Stimulated activated naive CD4-positive, alpha-beta T cell (primary cell): ENCODE results near the gene USP36.

Experiments
- DNase-seq, 6 experiments: peaks; one replicate each; lab custom pipeline; 2025; lab: John Stamatoyannopoulos, UW

USP36 gene

DNA sequence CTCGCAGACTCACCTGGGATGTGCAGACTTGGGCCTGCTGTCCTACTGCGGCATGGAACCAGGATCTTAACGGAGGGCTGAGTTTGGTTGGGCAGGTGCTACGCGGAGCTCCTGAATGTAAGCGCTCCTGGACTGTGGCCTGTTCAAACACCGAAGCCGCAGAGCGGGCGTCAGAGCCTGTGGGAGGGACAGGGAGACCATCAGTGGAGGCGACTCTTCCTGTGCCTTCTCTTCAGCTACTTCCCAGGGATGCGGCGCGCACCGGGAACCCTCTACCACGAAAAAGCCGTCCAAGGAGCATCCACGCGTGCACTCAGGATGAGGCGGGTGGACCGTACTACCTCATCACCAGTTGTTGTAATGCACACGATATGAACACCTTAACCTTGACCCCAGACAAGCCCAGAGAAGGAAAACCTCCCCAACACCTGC is 2.0 kb downstream of the USP36 start:
- no peak for DNase-seq

DNA sequence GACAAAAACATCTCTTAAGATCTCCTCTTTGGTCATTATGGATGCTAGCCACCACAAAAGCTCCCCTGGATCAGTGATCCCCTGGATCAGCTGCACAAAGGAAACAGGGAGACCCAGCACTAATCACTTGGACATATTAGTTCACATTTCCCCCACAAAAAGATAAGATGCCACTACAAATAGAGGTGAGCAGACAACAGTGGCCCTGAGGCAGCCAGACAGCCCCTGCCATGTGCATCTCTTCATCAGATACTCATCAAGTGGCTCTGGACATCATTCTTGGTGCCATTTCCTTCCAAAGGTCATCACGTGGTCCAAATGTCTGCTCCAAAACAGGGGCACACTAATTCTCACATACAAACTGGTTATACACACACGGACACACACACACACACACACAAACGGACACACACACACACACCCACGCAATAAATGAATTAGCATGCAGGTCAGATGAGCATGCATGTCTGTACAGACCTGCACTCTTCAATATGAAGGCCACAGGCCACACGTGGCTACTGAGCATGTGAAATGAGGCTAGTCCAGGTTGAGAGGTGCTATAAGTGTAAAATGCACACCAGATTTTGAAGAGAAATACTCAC is 4.1 kb downstream of the USP36 start:
- DNase-seq = no peak

DNA sequence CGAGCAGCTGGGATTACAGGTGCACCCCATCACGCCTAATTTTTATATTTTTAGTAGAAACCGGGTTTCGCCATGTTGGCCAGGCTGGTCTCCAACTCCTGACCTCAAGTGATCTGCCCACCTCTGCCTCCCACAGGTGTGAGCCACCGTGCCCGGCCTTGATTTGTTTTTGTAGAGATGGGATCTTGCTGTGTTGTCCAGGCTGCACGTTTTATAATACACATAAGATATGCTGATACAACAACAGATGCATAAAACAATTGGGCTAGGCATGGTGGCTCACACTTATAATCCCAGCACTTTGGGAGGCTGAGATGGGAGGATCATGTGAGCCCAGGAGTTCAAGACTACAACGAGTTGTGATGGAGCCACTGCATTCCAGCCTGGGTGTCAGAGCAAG is 6.0 kb downstream of the USP36 start:
- DNase-seq = no peak

DNA sequence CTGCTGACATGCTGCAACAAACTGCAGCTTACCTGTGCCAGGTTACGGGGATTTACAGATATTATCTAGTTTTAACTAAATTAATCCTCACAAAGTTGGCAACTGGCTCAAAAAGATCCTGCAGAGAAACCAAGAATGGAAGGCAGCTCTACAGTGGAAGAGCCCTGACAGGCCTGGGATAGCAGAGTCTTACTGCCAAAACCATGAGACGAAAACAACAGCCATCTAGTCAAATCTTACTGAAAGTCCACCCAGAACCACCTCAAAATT is 8.1 kb downstream of the USP36 start:
- no peak for DNase-seq

DNA sequence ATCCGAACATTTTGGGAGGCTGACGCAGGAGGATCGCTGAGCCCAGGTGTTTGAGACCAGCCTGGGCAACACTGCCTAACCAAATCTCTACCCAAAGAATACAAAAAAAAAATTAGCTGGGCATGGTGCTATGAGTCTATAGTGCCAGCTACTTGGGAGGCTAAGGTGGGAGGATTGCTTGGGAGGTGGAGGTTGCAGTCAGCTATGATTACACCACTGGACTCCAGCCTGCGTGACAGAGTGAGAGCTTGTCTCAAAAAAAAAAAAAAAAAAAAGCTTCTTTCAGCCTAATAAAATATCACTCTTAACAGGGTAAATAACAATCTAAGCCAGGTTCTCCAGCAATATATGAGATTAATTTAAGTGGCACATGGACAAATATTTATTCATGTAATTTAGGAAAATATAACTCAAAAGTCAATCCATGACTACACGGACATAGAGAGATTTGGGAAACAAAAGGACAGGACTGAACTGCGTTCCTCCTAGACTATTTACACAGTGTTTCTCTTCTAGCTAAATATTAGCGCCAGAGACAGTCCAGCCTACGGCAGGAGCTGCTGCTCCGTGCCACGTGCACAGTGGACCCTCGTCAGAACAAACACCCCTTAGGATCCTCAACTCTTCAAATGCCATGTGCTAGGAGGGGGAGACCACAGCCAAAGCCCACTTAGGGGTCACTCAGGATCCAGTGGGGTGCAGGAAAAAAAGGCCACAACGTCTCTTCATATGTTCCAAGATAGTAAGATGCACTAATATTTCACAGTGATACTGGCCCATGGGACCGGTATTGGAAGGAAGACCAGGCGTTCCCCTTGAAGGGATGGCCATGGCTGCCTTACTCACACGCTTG is 8.7 kb downstream of the USP36 start:
- no peak for DNase-seq

DNA sequence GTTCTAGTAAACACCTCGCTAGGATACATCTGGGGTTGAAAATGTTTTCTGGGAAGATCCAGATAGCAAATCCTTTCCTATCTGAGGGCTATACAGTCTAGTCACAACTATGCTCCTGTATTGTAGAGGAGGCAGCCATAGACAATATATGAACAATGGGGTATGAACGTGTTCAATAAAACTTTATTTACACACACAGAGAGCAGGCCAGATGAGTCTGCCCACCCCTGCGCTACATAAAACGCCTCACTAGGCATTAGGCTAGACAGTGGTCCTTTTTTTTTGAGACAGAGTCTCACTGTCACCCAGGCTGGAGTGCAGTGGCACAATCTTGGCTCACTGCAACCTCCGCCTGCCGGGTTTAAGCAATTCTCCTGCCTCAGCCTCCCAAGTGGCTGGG is 11.1 kb downstream of the USP36 start:
- no peak for DNase-seq

DNA sequence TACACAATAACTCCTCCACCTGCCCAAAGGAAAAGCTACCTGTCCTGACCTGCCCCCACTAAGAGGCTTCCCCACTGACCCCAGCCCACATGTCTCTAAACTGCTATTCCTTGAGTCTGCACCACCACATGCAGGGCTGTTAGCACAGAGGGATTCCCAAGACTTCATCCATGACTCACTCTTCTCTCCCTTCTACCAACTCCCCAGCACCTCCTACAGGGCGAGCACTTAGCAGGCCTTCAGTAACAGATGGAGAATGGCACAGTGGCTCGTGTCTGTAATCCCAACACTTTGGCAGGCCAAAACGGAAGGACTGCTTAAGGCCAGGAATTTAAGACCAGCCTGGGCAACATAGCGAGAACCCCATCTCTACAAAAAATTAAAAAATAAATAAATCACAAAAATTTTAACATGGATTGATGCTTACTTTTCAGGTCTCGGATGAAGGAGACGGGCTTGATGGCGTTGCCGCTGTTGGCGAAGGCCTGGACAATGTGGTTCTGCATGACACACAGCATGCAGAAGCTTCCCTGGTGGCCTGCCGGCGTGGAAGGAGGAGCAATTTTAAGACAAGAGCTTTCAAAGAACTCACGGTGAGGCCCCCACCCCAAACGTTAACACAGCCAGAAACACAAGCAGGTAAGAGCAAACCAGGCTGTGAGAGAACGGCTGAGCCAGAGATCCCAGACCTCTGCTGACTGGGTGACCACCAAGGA is 12.0 kb downstream of the USP36 start:
- no peak for DNase-seq

DNA sequence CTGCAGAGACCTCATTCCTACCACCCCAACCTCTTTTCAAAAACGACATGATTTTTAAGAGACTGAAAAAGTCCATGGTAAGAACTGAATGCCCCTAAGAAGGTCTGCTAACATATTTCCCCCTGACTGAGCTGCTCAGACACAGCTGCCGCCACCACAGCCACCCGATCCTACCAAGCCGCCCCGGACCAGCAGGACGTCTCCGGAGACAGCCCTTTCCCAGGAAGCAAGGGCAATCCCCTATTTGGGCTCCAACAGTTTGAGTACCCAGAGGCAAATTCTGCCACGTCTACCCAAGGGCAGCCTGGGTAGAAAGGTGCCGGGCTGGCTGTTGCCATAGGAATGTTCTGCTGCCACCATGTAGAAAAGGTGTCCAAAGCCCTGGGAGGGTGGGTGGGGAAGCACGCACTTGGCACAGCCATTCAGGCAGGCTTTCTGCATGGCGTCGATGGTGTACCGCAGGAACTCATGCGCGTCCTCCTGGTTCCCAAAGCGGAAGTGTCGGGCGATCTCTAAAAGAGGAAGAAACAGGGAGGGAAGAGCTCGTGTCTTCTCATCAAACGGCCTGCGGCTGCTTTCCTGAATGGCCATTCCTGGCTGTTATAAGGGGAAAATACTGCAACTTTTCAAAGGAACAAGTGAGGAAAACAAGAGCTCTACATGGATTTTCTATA is 13.6 kb downstream of the USP36 start:
- no peak for DNase-seq

DNA sequence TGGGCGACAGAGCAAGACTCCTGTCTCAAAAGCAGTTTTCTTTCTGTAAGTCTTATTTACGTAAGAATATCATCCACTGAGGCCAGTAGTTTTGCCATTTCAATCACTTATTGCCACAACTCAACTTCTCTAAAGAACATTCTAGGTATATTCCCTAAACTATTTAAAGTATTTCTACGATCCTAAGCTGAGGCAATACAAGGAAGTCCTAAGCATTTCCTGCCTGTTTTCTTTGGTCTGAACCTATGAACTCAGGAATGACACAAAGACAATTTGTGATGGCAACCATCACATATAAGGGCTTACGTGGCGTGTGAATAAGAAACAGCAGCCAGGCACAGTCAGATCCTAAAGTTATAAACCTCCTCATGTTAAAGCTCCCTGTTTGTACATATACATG is 14.2 kb downstream of the USP36 start:
- DNase-seq = no peak

DNA sequence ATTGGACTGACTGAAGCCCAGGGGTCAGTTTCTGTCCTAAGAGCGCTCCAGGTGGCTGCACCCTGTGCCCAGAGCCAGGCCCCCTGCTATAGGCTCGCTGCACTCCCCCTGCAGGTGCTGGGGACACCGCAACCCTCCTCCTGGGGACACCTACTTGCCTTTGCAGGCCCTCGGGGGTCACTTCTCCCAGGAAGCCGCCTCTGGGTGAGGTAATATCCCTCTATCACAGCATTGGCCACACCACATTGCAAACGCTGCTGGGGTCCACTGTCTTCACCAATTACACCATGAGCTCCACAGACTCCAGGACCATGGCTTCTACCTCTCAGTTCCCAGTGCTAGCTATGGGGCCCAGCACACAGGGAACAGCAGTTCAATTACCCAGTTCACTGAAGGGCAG is 14.9 kb downstream of the USP36 start:
- DNase-seq = no peak

DNA sequence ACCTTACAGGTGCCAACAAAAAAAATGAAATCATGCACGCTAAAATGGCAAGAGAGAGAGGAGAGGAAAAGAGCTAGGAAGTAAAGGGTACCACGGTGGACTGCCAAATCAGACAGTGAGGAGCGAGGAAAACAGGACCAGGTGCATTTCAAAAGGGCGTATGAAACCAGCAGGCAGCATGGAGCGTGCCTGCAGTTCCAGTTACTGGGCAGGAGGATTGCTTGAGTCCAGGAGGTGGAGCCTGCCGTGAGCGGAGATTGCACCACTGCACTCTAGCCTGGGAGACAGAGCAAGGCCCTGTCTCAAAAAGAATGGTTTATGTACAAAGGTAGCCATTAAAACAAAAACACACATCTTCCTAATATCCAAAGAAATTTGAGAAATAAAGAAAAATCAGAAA is 16.4 kb downstream of the USP36 start:
- no peak for DNase-seq

DNA sequence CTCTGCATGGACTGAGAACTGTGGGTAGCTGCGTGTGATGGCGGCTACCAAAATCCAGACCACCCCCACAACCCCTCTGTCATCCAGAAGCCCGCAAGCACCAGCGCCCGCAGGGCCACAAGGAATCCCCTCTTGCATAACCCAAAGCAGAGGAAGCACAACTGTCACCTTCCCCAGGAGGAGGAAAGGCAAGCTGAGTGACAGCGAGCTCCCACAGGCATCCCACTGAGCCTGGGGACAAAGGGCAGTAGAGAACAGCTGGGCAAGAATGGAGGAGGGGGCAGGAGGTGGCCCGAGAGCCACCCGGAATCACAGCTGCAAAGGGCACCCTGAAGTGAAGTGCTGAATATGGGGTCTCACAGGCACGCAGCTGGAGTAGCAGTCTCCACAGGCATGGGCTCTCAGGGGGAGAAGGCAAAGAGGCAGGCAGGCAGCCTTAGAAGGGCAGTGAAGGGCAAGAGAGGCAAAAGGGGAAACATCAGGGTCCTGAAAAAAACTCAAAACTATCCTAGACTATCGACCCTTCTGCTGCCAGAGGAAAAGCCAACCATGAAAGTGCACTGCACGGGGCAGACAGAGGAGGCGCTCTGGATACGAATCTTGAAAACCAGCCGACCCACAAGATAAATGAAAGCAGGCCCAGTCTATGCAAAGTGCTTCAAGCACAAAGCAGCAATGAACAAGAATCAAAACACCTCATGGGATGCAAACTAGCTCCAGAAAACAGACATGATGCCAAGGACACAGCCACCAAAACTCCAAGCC is 17.1 kb downstream of the USP36 start:
- DNase-seq = no peak

DNA sequence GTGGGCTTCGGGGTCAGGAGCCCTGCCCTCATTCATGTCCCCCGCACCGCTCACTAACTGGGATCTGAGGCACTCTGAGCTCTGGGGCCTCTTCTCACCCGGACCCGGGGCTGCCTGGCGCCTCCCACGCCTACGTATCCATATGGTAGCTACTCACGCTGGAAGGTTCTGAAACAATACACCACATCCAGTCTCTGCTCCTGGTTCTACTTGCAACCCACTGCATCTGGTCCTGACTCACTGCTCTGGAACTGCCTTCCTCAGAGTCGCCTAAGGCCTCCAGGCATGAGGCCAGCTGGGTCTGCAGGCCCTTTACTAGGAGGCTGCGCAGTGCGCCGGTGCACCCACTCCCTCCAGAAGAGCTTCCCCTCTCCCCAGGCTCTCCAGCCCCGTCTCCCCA is 18.1 kb downstream of the USP36 start:
- no peak for DNase-seq

DNA sequence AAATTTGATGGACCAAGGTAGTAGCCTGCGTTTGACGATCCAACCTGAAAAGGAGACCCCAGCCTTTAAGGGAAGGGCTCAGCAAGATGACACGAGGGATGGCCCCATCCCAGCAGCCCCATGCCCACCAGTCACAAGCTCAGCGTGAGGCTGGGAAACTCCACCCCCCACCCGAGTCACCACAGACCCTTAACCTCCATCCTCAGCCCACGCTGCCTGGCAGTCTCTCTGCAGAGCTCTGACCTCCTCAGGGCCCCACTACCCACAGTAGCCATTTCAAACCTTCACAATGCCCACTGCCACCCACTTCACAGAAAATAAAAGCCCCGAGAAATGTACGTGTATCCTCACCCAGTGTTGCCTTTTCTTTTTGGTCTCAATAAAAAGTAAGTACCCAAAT is 18.7 kb downstream of the USP36 start:
- DNase-seq = no peak

DNA sequence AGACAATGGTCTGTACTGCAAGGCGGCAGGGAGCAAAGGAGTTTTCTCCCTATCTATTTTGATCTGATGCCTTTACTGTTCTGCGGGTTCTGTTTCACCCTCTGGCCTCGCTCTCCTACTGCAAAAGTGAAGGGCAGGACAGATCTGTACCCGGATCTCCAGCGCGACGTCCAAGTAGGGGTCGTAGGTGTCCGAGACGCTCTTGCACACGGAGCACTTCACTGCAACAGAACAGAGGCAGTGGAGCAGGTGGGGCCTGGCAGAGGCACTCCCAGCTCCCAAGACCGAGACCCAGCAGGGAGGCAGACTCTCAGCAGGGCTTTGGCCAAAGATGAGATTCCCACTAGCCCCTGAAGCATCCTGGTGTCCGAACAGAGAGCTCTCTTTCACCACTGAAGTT is 19.8 kb downstream of the USP36 start:
- no peak for DNase-seq

DNA sequence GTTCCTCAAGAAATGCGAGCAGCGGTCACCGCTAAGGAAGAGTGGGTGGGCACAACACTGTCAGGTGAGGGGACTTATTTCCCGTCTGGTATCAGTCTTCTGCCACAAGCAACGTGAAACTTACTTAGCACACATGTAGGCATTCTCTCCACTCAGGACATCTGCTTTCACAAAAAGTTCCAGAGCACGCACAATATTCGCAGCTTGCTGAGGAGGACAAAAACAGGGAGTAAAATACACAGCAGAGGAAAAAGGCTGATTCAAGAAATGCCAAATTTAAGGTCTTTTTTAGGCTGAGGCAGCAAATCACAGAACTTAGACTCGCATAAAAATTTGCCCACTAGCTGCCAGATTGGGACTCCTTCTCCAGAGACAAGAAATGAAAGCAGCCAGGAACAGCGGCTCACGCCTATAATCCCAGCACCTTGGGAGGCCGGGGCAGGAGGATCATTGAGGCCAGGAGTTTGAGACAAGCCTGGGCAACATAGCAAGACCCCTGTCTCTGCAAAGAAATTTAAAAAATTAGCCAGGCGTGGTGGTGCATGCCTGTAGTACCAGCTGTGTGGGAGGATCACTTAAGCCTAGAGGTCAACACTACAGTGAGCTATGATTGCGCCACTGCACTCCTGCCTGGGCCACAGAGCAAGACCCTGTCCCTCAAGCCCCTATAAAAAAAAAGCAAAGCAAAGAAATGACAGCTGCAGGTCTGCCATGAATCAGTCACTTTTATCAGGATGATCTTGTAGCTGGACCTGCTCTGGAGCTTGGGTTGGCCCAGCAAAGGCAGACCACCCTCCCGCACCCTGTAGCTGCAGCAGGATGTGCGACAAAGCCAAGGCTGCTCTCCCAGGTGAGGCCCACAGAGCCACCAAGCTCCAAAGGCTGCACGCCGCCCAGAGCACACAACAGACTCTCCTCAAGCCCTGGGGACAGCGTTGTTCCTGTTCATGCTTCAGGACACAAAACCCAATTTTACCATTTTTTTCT is 20.5 kb downstream of the USP36 start:
- no peak for DNase-seq

DNA sequence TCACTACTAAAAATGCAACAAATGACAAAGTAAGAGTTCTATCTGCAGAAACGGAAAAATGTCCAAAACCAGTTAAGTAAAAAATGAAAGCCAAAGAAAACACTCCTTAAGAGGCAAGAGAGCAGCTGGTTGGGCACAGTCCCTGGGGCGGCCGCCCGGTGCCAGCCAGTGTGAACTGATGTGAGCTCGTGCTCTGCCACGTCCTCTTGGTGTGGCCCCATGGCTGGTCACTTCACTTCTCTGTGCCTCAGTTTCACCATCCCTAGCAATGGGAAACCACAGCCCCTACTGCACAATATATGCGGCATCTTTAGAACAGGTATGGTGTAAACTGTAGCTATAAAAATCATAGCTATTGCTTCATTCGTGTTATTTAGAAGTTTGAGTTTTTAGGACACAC is 21.2 kb downstream of the USP36 start:
- DNase-seq = peak in 1 of 6 experiments; percentile 51

DNA sequence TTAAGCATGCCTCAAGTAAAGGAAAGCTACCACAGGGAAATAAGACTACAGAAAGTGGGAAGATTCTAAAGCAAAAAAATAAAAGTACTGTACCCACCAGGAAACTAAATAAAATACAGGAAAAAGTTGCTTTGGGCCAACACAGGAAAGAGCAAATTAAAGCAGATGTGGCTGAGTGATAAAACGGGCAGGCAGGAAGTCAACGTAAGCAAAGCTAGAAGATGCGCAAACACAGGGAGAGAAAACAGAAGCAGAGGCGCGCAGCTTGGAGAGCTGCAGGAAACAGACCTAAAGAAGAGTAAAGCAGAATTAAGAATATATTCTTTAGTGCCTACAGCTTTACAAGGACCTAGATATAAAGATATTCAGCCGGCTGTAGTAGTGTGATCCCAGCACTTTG is 21.7 kb downstream of the USP36 start:
- DNase-seq = peak; percentile 51 to 88 (median 78)

DNA sequence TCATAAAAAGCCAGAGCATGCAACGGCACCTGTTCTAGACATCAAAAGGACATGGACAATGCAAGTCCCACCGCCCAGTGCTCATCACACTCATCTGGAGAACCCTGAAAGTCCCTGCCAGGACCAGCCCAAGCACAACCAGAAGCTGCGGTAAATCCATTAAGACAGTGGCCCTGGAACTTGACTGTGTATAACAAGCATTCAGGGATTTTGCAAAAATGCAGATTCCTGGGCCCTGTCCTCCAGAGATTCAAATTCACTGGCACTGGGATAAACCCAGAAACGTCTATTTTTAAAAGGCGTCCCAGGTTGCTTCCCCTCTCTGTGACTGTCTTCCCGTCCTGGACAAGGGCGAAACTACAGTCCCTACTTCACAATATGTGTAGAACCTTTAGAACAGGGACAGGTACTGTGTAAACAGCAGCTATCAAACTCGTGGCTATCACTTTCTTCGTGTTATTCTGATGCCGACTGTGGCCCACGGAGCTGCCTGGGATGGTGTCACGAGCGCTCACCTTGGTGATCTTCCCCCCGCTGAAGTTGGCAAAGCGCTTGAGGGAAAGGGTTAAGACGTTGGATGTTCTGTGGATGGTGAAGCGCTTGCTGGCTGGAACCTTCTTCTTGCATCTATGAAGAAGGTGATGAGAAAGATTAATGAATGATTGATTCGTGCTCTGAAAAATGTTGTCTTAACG is 22.3 kb downstream of the USP36 start:
- DNase-seq = no peak

DNA sequence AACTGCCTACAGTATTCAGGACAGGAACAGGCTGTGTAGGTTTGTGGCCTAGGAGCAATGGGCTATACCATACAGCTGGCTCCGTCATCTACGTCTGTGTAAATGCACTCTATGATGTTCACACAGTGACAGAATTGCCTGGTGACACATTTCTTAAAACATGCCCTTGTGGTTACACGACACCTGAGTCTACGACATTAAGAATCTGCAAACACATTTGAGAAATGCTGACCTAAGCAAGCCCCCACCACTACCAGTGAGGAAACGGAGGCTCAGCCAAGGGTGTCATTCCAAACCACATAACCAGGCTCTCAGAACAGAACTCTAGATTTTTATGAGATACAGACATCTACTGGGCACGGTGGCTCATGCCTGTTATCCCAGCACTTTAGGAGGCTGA is 23.5 kb downstream of the USP36 start:
- DNase-seq = peak; percentile 38 to 84 (median 63)
